ENCODE measurements around the gene MGLL.

DNA sequence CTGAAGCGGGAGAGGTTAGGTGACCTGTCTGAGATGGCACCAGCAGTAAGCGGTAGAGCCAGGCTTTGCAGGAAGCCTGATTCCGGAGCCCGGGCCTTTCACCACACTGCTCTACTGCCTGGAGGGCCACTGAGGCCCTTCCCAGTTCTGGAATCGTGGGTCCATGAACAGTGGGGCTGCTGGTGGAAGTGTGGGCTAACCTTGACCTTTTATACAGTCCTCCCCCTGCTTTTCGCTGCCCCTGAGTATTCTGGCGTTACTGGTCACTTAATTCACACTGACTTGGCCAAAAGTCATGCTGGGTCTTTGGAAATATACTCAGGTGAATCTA is 152.1 kb downstream of the MGLL start:
- TF ChIP-seq, protein P1, sequence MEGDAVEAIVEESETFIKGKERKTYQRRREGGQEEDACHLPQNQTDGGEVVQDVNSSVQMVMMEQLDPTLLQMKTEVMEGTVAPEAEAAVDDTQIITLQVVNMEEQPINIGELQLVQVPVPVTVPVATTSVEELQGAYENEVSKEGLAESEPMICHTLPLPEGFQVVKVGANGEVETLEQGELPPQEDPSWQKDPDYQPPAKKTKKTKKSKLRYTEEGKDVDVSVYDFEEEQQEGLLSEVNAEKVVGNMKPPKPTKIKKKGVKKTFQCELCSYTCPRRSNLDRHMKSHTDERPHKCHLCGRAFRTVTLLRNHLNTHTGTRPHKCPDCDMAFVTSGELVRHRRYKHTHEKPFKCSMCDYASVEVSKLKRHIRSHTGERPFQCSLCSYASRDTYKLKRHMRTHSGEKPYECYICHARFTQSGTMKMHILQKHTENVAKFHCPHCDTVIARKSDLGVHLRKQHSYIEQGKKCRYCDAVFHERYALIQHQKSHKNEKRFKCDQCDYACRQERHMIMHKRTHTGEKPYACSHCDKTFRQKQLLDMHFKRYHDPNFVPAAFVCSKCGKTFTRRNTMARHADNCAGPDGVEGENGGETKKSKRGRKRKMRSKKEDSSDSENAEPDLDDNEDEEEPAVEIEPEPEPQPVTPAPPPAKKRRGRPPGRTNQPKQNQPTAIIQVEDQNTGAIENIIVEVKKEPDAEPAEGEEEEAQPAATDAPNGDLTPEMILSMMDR (IDR thresholded peaks at IDR 0.05), result no peak
- TF ChIP-seq SIN3A (IDR thresholded peaks at IDR 0.05; ENCODE audit: borderline replicate concordance, insufficient read depth, low read depth, low read length), result no peak
- no peak for TF ChIP-seq POLR2AphosphoS5 (IDR thresholded peaks at IDR 0.05; ENCODE audit: low read depth, low read length)
- no peak for TF ChIP-seq REST (IDR thresholded peaks at IDR 0.05; ENCODE audit: insufficient read depth in 1 of 2, low read depth in 2 of 2, low read length in 1 of 2)
